HK-2 (cell line): ENCODE results near the gene HOXD4.

Source experiments
- DNase-seq: peaks from one replicate; pipeline ENCODE4 v3.0.0-alpha.2; 2018; ENCODE audit not compliant: unreplicated experiment

The HOXD4 gene

DNA sequence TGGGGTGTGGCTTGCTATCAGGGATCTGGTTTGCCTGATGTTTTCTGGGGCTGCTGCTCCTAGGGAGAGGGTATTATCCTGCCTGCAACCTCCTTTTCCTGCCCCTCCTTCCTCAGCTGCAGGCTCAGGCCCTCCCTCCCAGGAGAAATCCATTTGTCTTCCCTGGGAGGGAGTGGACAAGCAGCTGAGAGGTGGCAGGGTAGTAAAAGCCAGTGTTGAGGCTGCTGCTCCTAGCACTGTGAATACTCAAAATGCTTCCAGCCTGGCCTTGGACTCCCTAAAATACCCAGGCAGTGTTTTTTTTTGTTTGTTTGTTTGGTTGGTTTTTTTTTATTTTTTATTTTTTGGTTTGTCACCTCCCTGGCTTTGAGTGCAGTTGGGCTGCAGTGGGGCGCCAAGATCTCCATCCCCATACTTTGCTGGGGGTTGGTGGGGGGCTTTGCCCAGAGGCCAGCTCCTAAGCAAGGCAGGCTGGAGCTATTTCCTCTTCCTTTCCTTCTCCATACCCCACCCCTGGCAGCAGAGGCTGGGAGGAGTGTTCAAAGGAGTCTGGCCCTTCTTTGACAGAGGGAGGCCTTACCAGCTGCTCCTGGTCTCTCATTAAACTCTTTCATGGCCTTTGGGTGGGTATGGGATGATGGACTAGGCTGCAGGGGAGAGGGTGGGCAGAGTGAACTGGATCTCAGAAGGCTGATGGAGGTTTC is 19.4 kb downstream of the HOXD4 start:
- no peak for DNase-seq

GRCh38 chr2:176171351-176172006 is 20.1 kb downstream of the HOXD4 start:
- peak; percentile 67 for DNase-seq

DNA sequence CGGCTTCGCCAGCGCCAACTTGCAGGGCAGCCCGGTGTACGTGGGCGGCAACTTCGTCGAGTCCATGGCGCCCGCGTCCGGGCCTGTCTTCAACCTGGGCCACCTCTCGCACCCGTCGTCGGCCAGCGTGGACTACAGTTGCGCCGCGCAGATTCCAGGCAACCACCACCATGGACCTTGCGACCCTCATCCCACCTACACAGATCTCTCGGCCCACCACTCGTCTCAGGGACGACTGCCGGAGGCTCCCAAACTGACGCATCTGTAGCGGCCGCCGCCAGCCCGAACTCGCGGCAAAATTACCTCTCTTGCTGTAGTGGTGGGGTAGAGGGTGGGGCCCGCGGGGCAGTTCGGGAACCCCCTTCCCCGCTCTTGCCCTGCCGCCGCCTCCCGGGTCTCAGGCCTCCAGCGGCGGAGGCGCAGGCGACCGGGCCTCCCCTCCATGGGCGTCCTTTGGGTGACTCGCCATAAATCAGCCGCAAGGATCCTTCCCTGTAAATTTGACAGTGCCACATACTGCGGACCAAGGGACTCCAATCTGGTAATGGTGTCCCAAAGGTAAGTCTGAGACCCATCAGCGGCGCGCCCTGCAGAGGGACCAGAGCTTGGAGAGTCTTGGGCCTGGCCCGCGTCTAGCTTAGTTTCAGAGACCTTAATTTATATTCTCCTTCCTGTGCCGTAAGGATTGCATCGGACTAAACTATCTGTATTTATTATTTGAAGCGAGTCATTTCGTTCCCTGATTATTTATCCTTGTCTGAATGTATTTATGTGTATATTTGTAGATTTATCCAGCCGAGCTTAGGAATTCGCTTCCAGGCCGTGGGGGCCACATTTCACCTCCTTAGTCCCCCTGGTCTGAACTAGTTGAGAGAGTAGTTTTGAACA is 20.9 kb downstream of the HOXD4 start:
- DNase-seq = peak; percentile 29

- no peak for DNase-seq
Measured at GRCh38 chr2:176172895-176173566, 21.7 kb downstream of the HOXD4 start.

- no peak for DNase-seq
Measured at GRCh38 chr2:176173567-176174381, 22.4 kb downstream of the HOXD4 start.

DNA sequence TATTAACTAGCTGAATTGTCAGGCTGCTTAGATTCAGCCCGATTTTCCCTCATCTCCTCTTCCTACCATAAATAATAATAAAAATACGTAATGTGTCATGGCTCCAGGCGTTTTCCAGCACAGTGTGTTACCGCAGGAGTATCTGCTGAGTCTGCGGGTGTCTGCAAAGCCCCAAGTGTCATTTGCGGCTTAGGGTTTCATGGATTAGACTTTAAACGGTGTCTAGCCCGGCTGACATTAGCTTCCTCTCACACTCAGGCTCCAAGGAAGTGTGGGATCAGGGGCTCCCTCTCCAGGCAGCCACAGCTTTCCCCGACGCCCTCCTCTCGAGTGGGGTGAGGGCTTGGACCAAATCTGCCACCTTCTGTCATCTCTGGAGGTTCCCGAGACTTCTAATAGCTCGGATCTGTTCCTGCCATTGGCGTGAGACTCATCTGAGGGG is 23.1 kb downstream of the HOXD4 start:
- no peak for DNase-seq

DNA sequence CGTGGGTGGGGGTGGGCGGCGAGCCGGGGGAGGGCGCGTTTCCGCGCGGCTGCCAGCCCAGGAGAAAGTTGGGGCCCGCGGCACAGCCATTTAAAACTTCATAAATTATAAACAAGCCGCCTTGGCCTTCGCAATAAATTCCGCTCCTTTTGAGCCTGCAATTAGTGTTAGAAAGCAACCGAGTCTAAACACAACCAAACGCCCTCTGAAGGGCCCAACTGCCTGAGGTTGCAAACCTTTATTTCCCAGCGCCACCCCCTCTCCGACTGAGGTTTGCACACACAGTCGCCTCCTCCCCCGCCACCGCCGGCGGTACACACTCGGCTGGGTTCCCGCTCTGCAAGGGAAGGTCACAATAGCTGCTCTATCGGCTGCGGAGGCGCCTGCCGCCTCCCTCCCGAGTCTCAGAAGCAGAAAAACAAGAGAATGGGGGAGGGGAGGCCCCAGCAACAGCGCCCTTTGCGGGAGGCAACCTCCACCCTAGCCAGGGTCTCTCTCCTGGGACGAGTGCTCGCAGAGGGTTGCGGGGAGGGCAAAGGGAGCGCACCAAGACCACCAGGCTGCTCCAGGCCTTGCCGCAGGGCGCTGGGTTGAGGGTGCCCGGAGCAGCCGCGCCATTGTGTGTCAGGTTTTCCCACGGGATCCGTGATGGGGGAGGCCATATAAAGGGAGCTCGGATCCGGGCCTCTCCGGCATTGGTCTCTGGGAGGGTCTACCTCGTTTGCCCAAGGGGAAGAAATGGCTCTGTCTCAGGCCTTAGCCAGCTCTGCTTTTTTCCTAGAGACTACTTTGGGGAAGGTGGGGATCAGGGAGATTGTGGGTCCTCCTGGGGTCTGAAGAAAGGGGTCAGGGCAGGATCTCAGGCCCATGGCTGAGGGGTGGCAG is 23.7 kb downstream of the HOXD4 start:
- DNase-seq = no peak

GRCh38 chr2:176175709-176176607 is 24.6 kb downstream of the HOXD4 start:
- DNase-seq = no peak

GRCh38 chr2:176177580-176178037 is 26.3 kb downstream of the HOXD4 start:
- no peak for DNase-seq

DNA sequence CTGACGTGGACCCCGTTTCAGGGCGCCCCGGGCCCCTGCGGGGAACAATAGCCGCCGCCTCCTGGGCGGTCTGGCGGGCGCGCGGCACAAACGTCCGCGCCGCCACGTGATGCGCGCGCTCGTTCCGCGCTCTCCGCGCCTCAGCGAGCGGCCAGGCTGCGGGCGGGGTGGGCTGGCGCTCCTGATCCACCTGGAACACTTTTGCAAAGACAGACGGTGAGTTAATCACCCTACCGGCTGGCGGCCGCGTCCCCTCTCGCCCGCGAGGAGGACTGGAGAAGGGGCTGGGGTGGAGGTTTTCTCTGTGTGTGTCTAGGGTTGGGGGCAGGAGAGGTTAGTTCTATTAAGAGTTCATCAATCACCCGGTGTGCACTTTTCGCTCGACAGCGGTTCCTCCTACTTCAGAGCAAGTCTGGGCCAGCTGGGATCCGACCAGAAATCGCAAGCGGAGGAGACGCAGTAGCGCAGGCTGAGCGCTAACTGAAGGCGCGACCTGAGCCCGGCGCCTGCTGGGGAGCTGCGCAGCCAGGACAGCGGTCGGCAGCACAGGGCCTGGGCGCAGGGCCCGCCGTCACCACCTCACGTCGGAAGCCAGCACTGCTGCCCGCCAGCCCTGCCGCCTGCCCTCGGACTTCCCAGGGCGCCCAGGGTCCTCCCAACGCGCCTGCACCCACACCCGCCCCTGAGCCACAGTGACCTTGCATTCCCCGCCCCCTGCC is 26.8 kb downstream of the HOXD4 start:
- DNase-seq = no peak

DNA sequence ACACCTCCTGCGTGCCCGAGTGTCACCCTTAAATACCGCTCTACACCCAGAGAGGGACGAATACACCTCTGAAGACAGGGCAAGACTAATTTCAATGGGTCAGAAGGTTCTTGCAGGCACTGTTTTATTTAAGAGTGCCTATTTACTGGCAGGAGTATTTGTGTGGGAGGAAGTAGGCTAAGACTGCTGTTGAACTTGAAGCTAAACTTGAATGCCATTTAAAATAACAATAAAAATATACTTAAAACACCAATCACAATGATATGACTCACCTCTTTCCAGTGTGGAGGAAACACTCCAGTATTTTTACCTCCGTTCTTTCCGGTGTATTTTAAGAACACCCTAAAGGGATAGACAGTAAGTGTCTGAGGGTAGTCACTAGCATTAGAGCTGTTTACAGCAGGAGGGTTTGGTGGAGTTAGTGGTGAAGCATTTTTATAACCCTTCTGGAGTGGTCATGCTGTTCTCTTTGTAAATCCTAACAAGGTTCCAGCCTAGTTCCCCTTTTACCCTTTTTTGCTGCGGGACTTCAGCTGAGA is 27.5 kb downstream of the HOXD4 start:
- no peak for DNase-seq

DNA sequence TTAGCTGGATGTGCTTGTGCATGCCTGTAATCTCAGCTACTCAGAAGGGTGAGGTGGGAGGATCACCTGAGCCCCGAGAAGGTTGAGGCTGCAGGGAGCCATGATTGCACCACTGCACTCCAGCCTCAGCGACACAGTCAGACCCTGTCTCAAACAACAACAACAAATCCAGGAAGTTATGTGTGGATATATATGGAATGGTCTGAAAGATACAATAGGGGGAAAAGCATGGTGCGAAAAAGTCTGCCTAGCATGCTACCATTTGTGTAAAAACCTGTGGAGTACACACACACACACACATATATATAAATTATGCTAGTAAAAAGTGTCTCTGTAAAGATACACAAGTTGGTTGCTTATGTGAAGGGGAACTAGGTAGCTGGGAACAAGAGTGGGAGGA is 30.2 kb downstream of the HOXD4 start:
- DNase-seq = no peak

- DNase-seq = no peak
Measured at GRCh38 chr2:176182671-176183070, 31.3 kb downstream of the HOXD4 start.

GRCh38 chr2:176184749-176185148 is 33.4 kb downstream of the HOXD4 start:
- DNase-seq = no peak

DNA sequence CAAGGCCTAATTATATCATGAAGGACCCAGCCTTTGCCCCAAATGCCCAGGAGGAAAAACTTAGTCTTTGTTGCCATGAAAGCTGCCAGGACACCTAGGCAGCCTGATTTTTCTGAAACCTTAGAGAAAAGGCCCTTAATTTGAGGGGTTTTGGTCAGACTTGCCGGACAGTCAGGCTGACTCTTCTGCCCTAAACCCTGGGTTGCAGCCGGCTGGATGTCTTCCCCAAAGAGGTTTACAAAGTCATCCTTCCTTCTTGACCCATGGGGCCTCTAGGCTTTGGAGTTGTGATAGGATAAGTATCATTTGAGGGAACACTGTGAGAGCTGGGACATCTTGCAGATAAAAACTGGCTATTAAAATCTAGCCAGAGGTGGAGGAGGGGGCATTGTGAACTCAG is 34.7 kb downstream of the HOXD4 start:
- no peak for DNase-seq

DNA sequence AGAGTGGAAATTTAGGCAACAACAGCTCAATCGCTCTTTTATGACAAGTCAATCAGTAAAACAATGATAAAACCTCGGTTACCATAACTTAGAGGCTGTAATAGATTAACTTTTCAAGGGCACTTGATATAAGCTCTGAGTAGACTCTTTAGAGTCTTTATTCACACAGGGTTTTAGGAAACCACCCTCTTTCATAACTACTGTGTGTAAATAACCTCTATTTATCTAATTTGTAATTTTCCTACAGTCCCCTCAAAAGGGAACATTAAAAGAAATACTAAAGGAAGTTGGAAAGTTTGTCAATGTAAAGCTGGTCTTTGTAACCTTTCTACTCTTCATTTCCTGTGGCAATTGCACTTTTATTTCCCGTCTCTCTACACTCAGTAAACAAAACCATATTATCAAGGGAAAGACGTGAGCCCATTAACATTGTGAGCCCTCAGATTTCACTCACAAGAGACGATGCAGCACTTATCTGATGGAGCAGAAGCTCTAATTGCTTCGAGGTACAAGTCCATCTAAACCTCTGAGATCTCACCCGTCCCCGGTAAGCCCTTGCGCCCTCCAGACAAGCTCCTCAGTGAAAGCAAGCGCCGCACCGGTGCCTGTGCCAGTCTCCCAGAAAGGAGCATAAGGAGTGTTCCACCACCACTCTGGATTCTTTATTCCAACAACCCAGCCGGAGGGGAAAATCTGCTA is 36.0 kb downstream of the HOXD4 start:
- peak; percentile 26 for DNase-seq
